Measurements from ENCODE around the gene SYMPK.
"Not testable (repeated sequence)": the region's sequence is repeated elsewhere in the genome, so short reads cannot be mapped to it uniquely, and the experiment has no call there.

The SYMPK gene

GRCh38 chr19:45801603-45802175 is 61.3 kb downstream of the SYMPK start:
- DNase-seq: no peak

DNA sequence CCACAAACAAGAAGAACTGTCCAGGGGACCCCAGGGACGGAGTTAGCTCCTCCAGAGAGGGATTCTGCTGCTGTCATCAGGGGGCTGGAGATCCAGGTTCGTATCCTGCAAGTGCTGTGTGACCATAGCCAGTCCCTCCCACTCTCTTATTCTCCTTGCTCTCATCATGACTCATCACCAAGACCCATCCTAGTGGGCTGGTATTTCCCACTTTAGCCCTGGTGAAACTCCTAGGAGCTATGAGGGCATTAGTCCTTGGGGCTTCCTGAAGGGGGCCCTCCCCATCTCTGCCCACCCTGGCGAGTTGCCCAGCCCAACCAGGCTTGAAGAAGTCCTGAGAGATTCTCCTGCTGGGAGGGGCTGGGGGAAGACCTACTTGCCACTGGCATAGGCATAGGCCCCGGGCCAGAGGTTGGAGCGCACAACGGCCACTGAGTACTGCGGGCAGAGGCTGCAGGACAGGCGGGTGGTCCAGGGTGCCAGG is 62.8 kb downstream of the SYMPK start:
- DNase-seq: peak; percentile 67

DNA sequence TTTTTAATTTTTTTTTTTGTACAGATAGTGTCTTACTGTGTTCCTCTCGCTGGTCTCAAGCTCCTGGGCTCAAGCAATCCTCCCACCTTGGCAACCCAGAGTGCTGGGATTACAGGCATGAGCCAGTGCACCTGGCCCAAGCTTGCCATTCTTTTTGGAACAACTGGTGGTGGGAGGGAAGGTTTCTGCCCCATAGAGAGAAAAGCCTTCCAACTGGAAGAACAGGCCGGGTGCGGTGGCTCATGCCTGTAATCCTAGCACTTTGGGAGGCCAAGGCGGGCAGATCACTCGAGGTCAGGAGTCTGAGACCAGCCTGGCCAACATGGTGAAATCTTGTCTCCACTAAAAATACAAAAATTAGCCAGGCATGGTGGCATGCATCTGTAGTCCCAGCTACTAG is 63.4 kb downstream of the SYMPK start:
- DNase-seq: not testable (repeated sequence)

GRCh38 chr19:45798995-45799517 is 63.9 kb downstream of the SYMPK start:
- DNase-seq: peak; percentile 88

- DNase-seq: no peak
These were observed 68.3 kb downstream of the SYMPK start for GRCh38 chr19:45794627-45795026.

GRCh38 chr19:45793876-45794275 is 69.1 kb downstream of the SYMPK start:
- DNase-seq: no peak

GRCh38 chr19:45793178-45793564 is 69.8 kb downstream of the SYMPK start:
- DNase-seq: no peak

DNA sequence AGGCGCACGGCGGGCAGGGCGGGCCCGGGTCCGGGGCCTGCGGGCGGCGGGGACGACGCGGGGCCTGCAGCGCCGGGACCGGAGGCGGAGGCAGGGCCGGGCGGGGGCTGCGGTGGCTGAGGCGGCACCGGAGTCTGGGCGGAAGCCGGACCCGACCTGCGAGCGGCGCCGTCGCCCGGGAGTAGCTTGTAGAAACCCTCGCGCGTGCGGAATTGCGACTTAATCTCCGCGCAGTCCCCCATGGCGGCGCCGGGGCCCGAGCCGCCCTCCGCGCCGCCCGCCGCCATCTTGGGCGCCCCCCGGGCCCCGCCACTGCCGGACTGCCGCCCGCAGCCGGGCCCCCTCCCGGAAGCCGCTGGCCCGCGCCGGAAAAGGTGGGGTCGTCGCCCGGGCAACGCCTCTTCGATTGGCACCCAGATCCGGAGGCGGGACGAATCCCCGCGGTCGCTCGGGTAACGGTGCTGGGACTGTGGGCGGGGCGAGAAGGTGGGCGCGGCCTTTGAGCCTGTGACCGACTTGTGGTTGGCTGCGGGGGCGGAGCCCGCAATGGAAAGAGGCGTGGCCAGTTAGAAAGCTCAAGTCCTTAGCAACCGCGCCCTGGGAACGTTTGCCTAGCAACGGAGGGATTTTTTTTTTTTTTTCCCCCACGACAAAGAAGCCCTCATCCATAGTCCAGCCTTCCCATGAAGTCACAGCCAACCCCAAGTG is 70.3 kb downstream of the SYMPK start, which contains the start of gene DMWD:
DMWD (minus strand) TSS at position 376 of the 708 bp plus-strand sequence; CDS start at position 287, 89 bp downstream.
- peak; percentile 98 for DNase-seq

DNA sequence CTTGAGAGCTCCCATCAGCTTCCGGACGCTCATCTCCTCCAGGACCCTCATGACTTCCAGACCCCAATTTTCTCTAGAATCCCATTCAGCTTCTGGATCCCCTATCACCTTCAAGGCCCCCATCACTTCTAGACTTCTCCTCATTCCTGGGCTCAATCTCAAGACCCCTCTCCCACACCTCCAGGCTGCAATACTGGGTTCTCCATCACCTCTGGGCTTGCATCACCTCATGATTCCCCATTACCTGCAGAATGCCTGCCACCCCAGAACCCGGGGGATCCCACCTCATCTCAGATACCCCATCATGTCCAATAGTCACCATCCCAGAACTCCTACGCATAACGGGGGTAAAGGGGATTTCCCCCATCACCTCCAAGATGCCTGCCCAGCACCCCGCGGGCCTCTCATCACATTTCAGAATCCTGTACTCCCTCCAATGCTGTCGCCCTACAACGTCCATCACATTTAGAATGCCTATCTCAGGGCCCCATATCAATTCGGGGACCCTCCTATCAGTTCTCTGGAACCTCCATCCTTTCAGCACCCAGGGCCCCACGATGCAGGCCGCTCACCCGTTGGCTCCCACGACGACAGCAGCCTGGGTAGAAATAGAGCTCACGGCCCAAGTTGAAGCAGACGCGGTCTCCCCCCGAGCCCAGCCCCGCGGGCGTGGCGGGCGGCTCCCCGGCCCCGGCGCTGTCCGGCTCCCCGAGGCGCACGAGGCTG is 71.0 kb downstream of the SYMPK start:
- no peak for DNase-seq

DNA sequence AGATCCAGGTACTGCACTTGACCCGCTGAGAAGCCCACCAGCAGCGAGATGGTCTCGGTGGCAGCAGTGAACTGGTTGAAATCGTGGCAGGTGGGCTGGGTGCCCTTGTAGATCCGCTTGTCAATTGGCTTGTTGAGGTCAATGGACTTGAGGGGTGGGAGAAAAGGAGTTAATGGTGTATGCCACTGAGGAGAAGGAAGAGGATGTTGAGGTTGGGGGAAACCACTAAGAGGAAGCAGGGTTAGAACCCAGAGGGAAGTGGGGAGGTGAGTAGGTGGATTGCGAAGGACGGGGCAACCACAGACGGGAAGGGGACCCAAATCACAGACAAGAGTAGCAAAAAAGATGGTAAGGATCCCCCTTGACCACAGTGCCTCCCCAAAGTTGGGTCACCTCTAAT is 72.0 kb downstream of the SYMPK start:
- no peak for DNase-seq

- DNase-seq: no peak
These were observed 73.7 kb downstream of the SYMPK start for GRCh38 chr19:45789035-45789786.

DNA sequence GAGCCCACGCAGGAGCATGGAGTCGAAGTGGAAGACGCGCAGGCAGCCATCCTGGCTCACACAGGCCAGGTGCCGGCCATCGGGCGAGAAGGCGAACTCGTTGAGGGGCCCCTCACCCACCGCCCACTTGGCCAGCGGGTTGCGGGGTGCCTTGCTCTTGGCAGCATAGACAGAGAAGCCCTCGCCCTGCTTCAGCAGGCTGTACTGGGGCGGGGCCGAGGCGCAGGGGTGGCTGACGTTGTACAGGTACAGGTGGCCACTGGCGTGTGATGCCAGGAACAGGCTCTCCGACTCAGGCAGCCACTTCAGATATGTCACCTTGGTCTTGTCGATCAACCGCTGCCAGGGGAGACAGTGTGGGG is 76.4 kb downstream of the SYMPK start:
- no peak for DNase-seq

DNA sequence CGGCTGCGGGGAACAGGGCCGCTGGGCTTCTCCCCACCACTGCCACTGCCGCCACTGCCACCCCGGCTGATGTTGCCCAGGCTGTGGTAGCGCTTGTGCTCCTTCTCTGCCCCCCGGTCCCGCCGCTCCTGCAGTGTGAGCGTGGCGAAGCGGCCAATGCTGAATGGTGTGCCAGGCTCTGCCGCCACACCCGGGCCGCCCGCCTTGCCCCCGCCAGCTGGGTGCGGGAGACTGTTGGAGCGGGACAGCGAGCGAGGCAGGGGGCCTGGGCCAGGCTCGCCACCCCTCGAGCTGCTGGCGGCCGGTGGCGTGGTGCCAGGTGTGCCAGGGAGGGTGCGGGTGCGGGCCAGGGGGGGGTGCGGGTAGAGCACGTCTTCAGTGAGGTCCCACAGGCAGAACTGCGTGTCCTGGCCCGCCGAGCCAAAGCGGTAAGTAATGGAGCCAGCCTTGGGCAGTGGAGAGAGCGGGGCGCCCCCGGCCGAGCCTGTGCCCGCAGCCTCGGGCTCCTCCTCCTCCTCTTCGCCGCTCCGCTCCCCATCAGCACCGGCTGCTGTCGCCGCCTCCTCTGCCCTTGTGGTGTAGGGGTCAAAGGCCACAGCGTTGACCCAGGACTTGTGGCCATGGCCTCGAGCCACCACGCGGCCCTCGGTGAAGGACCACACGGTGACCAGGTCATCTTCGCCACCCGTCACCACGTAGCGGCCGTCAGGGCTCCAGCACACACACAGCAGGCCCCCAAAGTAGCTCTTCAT is 77.0 kb downstream of the SYMPK start:
- no peak for DNase-seq

DNA sequence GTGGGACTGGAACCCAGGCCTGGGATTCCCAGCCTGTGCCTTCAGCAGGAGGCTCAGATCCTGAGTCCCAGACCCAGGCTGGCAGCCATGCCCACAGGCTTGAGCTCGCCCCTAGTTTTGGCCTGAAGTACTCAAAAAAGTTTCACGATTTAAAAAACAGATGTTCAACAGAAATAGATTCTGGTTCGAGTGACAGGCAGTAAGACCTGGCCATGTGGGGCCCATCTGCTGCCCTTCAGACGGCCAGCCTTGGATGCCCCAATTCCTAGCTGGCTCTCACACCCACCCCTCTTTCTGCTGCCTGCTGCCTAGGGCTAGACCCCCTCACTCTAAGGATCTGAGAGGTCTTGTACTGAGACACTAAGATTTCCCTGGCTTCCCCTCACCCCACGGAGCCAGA is 77.8 kb downstream of the SYMPK start:
- no peak for DNase-seq

- no peak for DNase-seq
These were observed 78.9 kb downstream of the SYMPK start for GRCh38 chr19:45784096-45784495.

GRCh38 chr19:45782820-45783785 is 79.8 kb downstream of the SYMPK start:
- peak; percentile 52 for DNase-seq

DNA sequence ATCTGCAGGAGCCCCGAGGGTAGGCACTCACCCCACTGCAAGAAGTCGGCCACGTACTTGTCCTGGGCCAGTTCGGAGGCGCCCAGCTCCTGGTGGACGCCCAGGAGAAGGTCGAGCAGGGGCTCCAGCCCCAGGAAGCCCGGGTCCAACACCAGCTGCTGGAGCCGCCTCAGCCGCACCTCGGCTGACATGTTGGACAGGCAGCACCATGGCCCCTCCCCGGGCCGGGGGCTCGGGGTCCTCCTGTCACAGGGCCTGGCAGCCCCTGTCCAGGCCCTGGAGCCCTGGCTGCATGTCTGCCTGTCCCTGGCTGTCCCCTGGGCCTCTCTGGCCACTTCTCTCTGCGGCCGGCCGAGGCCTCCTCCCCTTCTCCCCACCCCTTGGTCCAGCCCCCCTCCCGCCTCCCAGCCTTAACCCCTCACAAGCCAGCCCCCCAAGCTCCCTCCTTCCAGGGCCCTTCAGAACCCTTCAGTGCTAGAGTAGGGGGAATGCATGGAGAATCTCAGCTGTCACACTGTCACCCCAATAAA is 80.7 kb downstream of the SYMPK start, which contains the start of gene DMPK:
DMPK (minus strand) TSS at position 329 of the 530 bp plus-strand sequence; CDS start at position 191, 138 bp downstream.
- no peak for DNase-seq

GRCh38 chr19:45781214-45782161 is 81.5 kb downstream of the SYMPK start:
- no peak for DNase-seq

Data from fibroblast of skin of right quadriceps (primary cell).